SH-SY5Y (cell line): ENCODE results near the gene UCN2.

Experiments
- GATA2 ChIP-seq: IDR thresholded peaks from 2 replicates; pipeline ENCODE4 v1.6.1; 2011; ENCODE audit warnings: mild to moderate bottlenecking, low read depth, low read length
- GATA3 ChIP-seq: IDR thresholded peaks from 2 replicates; pipeline ENCODE4 v1.6.1; 2011; ENCODE audit warnings: low read depth, mild to moderate bottlenecking, low read length, moderate library complexity

The UCN2 gene

DNA sequence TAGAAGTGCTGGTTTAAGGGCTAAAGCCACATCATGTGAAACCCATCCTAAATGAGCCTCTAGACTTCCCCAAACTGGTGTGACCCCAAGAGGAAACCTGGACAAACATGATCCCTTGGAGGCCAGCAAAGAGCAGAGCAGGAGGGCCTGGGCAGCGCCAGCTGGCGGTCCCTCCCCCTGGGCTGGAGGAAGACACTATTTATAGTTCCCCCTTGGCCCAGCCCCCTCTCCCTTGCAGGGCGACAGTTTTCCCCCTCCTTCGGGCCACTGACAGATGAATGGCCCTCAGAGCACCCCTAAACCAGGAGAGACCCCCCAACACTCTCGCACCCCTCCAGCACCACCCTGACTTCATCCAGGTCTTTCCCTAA, 2.9 kb downstream of the UCN2 start:
- TF ChIP-seq GATA3 (no peak), GATA2 (no peak)

GRCh38 chr3:48558493-48559134, 5.0 kb downstream of the UCN2 start:
- TF ChIP-seq GATA3, result no peak
- peak; percentile 64 for TF ChIP-seq GATA2

- no peak for TF ChIP-seq GATA3
- TF ChIP-seq GATA2, result no peak
Measured at GRCh38 chr3:48556796-48557626, 6.6 kb downstream of the UCN2 start, which contains the start of gene PFKFB4. Gene PFKFB4, minus strand, starts transcription at chr3:48556803. Its CDS starts 26 bp downstream, at chr3:48556777.

GRCh38 chr3:48555949-48556795, 7.4 kb downstream of the UCN2 start:
- TF ChIP-seq GATA3 (no peak), GATA2 (no peak)

- no peak for TF ChIP-seq GATA2
- no peak for TF ChIP-seq GATA3
Measured at GRCh38 chr3:48555231-48555948, 8.2 kb downstream of the UCN2 start.

DNA sequence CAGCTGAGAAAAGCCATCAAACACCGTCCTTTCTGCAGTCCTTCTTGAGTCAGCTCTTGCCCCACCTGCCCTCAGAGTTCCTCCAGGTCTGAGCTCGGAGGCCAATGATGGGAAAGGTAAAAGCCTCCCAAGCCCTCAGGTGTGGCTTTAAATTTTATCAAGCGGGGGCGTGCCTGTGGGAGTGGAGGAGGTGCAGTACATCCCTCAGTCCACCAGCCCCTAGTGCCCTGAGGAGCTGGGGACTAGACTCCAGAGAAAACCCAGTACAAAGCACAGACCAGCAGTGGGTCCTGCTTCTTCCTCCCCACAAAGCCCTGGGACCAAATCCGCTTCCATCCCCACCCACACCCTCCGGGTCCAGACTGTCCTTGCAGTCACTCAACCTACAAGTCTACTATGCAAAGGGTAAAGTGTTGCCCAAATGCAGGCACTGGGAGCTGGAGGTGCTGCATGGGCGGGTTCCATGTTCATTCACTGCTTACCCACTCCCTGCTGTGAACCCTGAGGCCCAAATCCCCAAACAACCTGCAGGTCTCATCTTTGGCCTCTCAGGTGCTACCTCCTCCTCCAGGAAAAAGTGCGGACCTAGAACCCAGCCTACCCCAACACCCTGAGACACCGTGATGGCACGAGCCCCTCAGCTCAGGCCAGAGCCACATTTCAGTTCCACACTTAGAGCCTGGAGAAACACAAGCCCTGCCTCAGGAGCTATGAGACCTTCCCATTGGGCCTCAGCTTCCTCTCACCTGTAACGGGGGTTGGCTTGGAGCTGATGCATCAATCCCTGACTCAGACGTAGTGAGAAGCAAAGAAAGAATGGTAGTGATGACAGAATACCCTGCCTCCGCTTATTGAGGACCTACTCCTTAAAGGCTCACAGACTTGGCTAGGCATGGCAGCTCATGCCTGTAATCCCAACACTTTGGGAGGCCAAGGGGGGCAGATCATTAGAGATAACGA, 9.4 kb downstream of the UCN2 start:
- no peak for TF ChIP-seq GATA2
- TF ChIP-seq GATA3, result no peak

DNA sequence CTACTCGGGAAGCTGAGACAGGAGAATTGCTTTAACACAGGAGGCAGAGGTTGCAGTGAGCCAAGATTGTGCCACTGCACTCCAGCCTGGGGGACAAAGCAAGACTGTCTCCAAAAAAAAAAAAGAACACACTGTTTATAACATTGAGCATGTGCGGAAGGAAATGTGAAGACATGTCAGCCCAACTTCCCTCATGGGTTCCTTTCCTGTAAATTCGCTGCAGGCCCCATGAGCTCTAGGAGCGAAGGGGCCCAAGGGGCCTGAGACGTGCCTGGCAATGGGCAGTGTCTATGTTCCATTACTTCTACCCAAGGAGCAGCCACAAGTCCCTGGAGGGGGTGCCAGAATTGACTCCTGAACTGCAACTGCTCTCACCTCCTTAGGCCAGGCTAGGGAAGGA, 10.2 kb downstream of the UCN2 start:
- no peak for TF ChIP-seq GATA2
- no peak for TF ChIP-seq GATA3

DNA sequence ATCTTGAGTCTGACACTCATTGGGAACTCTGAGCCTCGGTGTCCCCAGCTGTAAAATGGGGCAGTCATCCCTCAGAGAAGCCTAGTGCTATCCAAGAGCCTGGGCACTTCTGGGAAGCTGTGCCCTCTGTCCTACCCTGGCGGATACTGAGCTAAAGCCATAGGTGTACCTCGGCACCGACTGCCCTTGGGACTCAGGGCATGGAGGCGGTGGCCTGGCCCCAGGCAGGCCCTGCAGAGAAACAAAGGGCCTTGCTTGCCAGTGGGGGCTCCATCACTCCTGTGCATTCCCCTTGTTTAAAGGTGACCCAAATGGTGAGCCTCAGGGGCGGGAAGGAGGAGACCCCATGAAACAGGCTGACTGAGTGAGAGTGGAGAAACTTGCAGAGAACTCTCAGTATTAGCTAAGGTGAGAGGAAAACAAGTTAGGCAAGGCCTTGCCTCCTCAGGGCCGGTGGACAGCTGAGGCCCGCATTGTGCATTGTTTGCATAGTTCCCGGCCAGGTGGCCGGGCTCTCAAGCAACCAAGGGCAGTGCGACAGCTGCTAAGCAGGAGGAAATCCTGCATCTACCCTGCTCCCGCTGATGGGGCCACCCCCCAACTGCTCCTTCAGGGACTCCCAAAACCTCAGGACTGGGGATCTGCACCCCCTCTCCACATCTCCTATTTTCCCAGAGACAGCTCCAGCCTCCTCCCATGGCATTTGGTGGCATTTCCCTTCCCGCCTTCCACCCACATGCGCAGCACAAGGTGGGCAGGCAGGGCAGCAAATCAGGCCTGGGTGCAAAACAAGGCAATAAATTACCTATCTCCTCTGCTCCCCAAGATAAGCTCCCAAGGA, 11.2 kb downstream of the UCN2 start:
- TF ChIP-seq GATA2 (no peak), GATA3 (no peak)

- no peak for TF ChIP-seq GATA3
- no peak for TF ChIP-seq GATA2
Measured at GRCh38 chr3:48548729-48549705, 14.6 kb downstream of the UCN2 start.

DNA sequence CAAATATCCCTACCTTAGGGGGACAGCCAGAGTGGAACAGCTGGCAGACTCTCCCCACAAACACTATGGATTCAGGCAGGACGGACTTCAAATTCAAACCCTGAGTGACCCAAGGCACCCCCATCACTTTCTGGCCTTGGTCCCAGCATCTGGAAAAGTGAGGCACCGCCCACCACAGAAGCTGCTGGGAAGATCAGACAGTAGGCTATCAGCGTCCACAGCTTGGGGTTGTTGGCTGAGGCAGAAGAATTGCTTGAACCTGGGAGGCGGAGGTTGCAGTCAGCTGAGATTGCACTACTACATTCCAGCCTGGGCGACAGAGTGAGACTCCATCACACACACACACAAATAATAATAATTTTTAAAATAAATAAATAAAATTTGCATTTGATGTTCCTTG, 15.5 kb downstream of the UCN2 start:
- TF ChIP-seq GATA2, result no peak
- no peak for TF ChIP-seq GATA3
